HCT116 (cell line): ENCODE results near the gene PTPN20.

Experiments
- EZH2 ChIP-seq: fragments of 200-600 bp; sonication (generic); IDR thresholded peaks from 2 replicates; pipeline ENCODE4 v1.6.1; 2017; ENCODE audit warnings: antibody characterized with exemption, mixed run types
- JUND ChIP-seq: IDR thresholded peaks from 2 replicates; pipeline ENCODE4 v1.6.1; 2012
- POLR2A ChIP-seq: IDR thresholded peaks from 2 replicates; pipeline ENCODE4 v1.7.0; 2011; ENCODE audit warnings: borderline replicate concordance; ENCODE audit not compliant: insufficient read depth, insufficient read length; ENCODE audit errors: extremely low read depth
- SIN3A ChIP-seq: IDR thresholded peaks from 2 replicates; pipeline ENCODE4 v1.6.1; 2012; ENCODE audit warnings: low read depth
- SP1 ChIP-seq: IDR thresholded peaks from 2 replicates; pipeline ENCODE4 v1.6.1; 2012; ENCODE audit warnings: low read depth
- SRF ChIP-seq: IDR thresholded peaks from 2 replicates; pipeline ENCODE4 v1.6.1; 2012; ENCODE audit warnings: low read depth
- TCF7L2 ChIP-seq: IDR thresholded peaks from 2 replicates; pipeline ENCODE4 v1.7.0; 2011; ENCODE audit warnings: borderline replicate concordance, inconsistent platforms; ENCODE audit not compliant: insufficient read depth, insufficient read length; ENCODE audit errors: extremely low read depth
- YY1 ChIP-seq: IDR thresholded peaks from 2 replicates; pipeline ENCODE4 v1.6.1; 2011; ENCODE audit warnings: low read length, low read depth, moderate library complexity, mild to moderate bottlenecking; ENCODE audit not compliant: insufficient replicate concordance; ENCODE audit errors: extremely low read depth
- ZNF274 ChIP-seq: fragments of 200-500 bp; sonication (Bioruptor generic); IDR thresholded peaks from 2 replicates; pipeline ENCODE4 v1.6.1; 2014; ENCODE audit warnings: mild to moderate bottlenecking, low read depth, low read length, inconsistent platforms
- TF ChIP-seq, protein P1 (sequence below), 3 experiments: fragments of 200-600 bp in 1 of 3; sonication (generic) in 1 of 3; IDR thresholded peaks in 2 of 3; conservative IDR thresholded peaks in 1 of 3; 2 replicates each; pipeline ENCODE4 v1.5.1; 2012 to 2017; ENCODE audit warnings: low read depth in 2 of 3, low read length in 2 of 3, antibody characterized with exemption in 1 of 3, borderline replicate concordance in 1 of 3, control low read depth in 1 of 3, mild to moderate bottlenecking in 1 of 3, mixed read lengths in 1 of 3, mixed run types in 1 of 3, moderate library complexity in 1 of 3; ENCODE audit not compliant: insufficient read depth in 1 of 3
- TF ChIP-seq, protein P2 (sequence below): IDR thresholded peaks from 2 replicates; pipeline ENCODE4 v1.6.1; 2012
- TF ChIP-seq, protein P3 (sequence below): IDR thresholded peaks from 2 replicates; pipeline ENCODE4 v1.6.1; 2012; ENCODE audit warnings: low read depth

DNA sequence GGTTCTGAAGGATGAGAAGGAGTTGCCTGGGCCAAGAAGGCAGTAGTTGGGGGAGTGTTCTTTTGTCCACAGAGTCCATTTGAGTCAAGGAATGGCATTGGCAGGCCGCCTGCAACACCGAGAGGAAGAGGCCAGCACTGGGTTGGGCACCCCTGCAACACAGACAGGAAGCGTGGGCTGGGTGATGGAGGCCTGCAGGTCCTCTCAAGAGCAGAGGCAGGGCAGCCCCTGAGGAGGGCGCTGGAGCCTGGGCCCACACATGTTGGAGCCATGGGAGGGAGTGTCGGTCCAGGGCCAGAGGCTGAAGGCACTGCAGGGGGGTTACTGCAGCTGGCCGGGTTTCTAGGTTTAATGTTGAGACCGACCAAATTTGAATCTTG is 137.3 kb downstream of the PTPN20 start:
- TF ChIP-seq EZH2 (no peak), JUND (no peak), SP1 (no peak), SRF (no peak), ZNF274 (no peak), SIN3A (no peak), TCF7L2 (no peak), YY1 (no peak), POLR2A (no peak)
- TF ChIP-seq, protein P1, sequence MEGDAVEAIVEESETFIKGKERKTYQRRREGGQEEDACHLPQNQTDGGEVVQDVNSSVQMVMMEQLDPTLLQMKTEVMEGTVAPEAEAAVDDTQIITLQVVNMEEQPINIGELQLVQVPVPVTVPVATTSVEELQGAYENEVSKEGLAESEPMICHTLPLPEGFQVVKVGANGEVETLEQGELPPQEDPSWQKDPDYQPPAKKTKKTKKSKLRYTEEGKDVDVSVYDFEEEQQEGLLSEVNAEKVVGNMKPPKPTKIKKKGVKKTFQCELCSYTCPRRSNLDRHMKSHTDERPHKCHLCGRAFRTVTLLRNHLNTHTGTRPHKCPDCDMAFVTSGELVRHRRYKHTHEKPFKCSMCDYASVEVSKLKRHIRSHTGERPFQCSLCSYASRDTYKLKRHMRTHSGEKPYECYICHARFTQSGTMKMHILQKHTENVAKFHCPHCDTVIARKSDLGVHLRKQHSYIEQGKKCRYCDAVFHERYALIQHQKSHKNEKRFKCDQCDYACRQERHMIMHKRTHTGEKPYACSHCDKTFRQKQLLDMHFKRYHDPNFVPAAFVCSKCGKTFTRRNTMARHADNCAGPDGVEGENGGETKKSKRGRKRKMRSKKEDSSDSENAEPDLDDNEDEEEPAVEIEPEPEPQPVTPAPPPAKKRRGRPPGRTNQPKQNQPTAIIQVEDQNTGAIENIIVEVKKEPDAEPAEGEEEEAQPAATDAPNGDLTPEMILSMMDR (IDR thresholded peaks at IDR 0.05 in 2 of 3, conservative IDR thresholded peaks at IDR 0.05 in 1 of 3; ENCODE audit: borderline replicate concordance in 1 of 3, insufficient read depth in 1 of 3, low read depth in 2 of 3, low read length in 2 of 3) = peak in 1 of 3 experiments; percentile 4; a peak in 2 of 6 replicates
- TF ChIP-seq, protein P2, sequence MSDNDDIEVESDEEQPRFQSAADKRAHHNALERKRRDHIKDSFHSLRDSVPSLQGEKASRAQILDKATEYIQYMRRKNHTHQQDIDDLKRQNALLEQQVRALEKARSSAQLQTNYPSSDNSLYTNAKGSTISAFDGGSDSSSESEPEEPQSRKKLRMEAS = no peak
- TF ChIP-seq, protein P3, sequence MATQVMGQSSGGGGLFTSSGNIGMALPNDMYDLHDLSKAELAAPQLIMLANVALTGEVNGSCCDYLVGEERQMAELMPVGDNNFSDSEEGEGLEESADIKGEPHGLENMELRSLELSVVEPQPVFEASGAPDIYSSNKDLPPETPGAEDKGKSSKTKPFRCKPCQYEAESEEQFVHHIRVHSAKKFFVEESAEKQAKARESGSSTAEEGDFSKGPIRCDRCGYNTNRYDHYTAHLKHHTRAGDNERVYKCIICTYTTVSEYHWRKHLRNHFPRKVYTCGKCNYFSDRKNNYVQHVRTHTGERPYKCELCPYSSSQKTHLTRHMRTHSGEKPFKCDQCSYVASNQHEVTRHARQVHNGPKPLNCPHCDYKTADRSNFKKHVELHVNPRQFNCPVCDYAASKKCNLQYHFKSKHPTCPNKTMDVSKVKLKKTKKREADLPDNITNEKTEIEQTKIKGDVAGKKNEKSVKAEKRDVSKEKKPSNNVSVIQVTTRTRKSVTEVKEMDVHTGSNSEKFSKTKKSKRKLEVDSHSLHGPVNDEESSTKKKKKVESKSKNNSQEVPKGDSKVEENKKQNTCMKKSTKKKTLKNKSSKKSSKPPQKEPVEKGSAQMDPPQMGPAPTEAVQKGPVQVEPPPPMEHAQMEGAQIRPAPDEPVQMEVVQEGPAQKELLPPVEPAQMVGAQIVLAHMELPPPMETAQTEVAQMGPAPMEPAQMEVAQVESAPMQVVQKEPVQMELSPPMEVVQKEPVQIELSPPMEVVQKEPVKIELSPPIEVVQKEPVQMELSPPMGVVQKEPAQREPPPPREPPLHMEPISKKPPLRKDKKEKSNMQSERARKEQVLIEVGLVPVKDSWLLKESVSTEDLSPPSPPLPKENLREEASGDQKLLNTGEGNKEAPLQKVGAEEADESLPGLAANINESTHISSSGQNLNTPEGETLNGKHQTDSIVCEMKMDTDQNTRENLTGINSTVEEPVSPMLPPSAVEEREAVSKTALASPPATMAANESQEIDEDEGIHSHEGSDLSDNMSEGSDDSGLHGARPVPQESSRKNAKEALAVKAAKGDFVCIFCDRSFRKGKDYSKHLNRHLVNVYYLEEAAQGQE = no peak
